CD4-positive, CD25-positive, alpha-beta regulatory T cell (primary cell): ENCODE data around the gene NUTM2F. TPM values are rescaled to one million over a fixed set of nuclear protein-coding genes. Genes with fewer than 3 reads are reported as not detected.
"Not testable (repeated sequence)": the region's sequence is repeated elsewhere in the genome, so short reads cannot be mapped to it uniquely, and the experiment has no call there.

ENCODE experiments used
- ATAC-seq, 2 donors: fragments of 150-1000 bp; cut with Tn5 transposase; one replicate each; pipeline ENCODE4 v1.10.0; 2021; ENCODE audit warnings: low read depth in 2 of 2, moderate number of reproducible peaks in 2 of 2, moderate library complexity in 1 of 2
- DNase-seq, 3 donors: peaks; one replicate each; pipeline versions ENCODE4 v3.0.0 to v3.0.0-alpha.2; 2012 to 2022; ENCODE audit warnings: mixed read lengths in 1 of 3
- H3K27ac ChIP-seq: one replicate; pipeline ENCODE4 v1.7.0; 2013; ENCODE audit warnings: mild to moderate bottlenecking, low read length; ENCODE audit not compliant: insufficient read depth, poor library complexity, severe bottlenecking
- H3K27me3 ChIP-seq: one replicate; pipeline ENCODE4 v1.7.0; 2013; ENCODE audit warnings: low read length; ENCODE audit not compliant: control insufficient read depth, insufficient read depth
- H3K36me3 ChIP-seq: one replicate; pipeline ENCODE4 v1.7.0; 2013; ENCODE audit warnings: mild to moderate bottlenecking, low read length, moderate library complexity; ENCODE audit not compliant: control insufficient read depth, insufficient read depth
- H3K4me1 ChIP-seq: 2 replicates; pipeline ENCODE4 v1.7.0; 2013; ENCODE audit warnings: mild to moderate bottlenecking, low read length; ENCODE audit not compliant: insufficient read depth, control insufficient read depth, poor library complexity, severe bottlenecking
- H3K4me3 ChIP-seq: one replicate; pipeline ENCODE4 v1.7.0; 2013; ENCODE audit warnings: low read depth, mild to moderate bottlenecking, low read length, moderate library complexity
- H3K9me3 ChIP-seq, 2 experiments: 1 replicate in 1 of 2; 2 replicates in 1 of 2; pipeline ENCODE4 v1.7.0; 2013; ENCODE audit warnings: low read length in 2 of 2, mild to moderate bottlenecking in 1 of 2, moderate library complexity in 1 of 2; ENCODE audit not compliant: control insufficient read depth in 2 of 2
- H3K27ac Mint-ChIP-seq, 3 donors: one replicate each; pipeline ENCODE4 v1.8.0; 2020 to 2022; ENCODE audit warnings: mild to moderate bottlenecking in 3 of 3, mixed read lengths in 3 of 3, moderate library complexity in 2 of 3
- H3K27me3 Mint-ChIP-seq: one replicate; pipeline ENCODE4 v1.8.0; 2022; ENCODE audit warnings: mild to moderate bottlenecking, mixed read lengths
- H3K36me3 Mint-ChIP-seq: one replicate; pipeline ENCODE4 v1.8.0; 2020; ENCODE audit warnings: mixed read lengths
- H3K4me1 Mint-ChIP-seq, 4 donors: one replicate each; pipeline ENCODE4 v1.8.0; 2020 to 2022; ENCODE audit warnings: mixed read lengths in 4 of 4, mild to moderate bottlenecking in 1 of 4
- H3K4me3 Mint-ChIP-seq, 4 donors: one replicate each; pipeline ENCODE4 v1.8.0; 2020 to 2022; ENCODE audit warnings: mild to moderate bottlenecking in 4 of 4, mixed read lengths in 4 of 4, moderate library complexity in 3 of 4
- H3K9me3 Mint-ChIP-seq, 7 donors: one replicate each; pipeline ENCODE4 v1.8.0; 2020 to 2022; ENCODE audit warnings: mixed read lengths in 7 of 7, mild to moderate bottlenecking in 3 of 7, moderate library complexity in 2 of 7
- polyA plus RNA-seq, 4 donors: library from polyadenylated mRNA; unstranded; fragments of 300-500 nt; fragmentation: Illumina TruSeq; gene quantifications; one replicate each; pipeline ENCODE4 v1.2.3, GENCODE V29; 2021
- total RNA-seq: library from RNA; stranded (reverse); gene quantifications from one replicate; pipeline ENCODE4 v1.2.3, GENCODE V29; 2022

The NUTM2F gene
- not detected for total RNA-seq
- polyA plus RNA-seq, result not detected

GRCh38 chr9:94328544-94328943, at the start of gene NUTM2F:
TSS of gene NUTM2F (minus strand) at chr9:94328644. CDS start at chr9:94328623, 21 bp downstream.
- not testable (repeated sequence) for H3K36me3 ChIP-seq, H3K4me1 Mint-ChIP-seq, H3K36me3 Mint-ChIP-seq, H3K9me3 ChIP-seq, H3K27ac ChIP-seq, H3K4me3 ChIP-seq, H3K27me3 Mint-ChIP-seq, H3K4me3 Mint-ChIP-seq, H3K4me1 ChIP-seq, H3K27ac Mint-ChIP-seq, H3K27me3 ChIP-seq, DNase-seq, H3K9me3 Mint-ChIP-seq, ATAC-seq

GRCh38 chr9:94375197-94375596, 46.8 kb upstream of the NUTM2F start:
- not testable (repeated sequence) for H3K9me3 ChIP-seq, H3K36me3 Mint-ChIP-seq, H3K9me3 Mint-ChIP-seq, H3K27me3 Mint-ChIP-seq, H3K4me1 ChIP-seq, H3K36me3 ChIP-seq, H3K27me3 ChIP-seq
- DNase-seq (peak in 2 of 3 donors; percentile 12 to 26), ATAC-seq (peak in 1 of 2 donors; percentile 4)
- Mint-ChIP-seq H3K4me3 (peak overlapping the region; percentile 88 to 94 (median 91)), H3K27ac (peak overlapping the region in 2 of 3 donors; percentile 42 to 84), H3K4me1 (peaks cover 0 to 15% (median 5%) of the 10 kb centered on the region in 4 donors)
- peak overlapping the region; percentile 69 for H3K4me3 ChIP-seq
- peak overlapping the region; percentile 41 for H3K27ac ChIP-seq

- H3K9me3 Mint-ChIP-seq, H3K36me3 ChIP-seq, H3K36me3 Mint-ChIP-seq, H3K4me1 ChIP-seq, H3K27me3 ChIP-seq, H3K9me3 ChIP-seq, H3K27me3 Mint-ChIP-seq: not testable (repeated sequence)
- peak overlapping the region; percentile 60 to 90 (median 85) for H3K27ac Mint-ChIP-seq
- Histone ChIP-seq H3K27ac (peak overlapping the region; percentile 62), H3K4me3 (peak overlapping the region; percentile 79)
- H3K4me3 Mint-ChIP-seq, result peak overlapping the region; percentile 91 to 98 (median 96)
- H3K4me1 Mint-ChIP-seq, result peaks cover 0 to 15% (median 5%) of the 10 kb centered on the region in 4 donors
- ATAC-seq (peak; percentile 95 to 96), DNase-seq (peak; percentile 88 to 93 (median 89))
Measured at GRCh38 chr9:94374176-94375056, 46.0 kb upstream of the NUTM2F start.

- not testable (repeated sequence) for H3K27me3 ChIP-seq, ATAC-seq, DNase-seq, H3K27me3 Mint-ChIP-seq, H3K36me3 Mint-ChIP-seq, H3K9me3 Mint-ChIP-seq, H3K4me1 ChIP-seq, H3K9me3 ChIP-seq, H3K36me3 ChIP-seq
- peak overlapping the region; percentile 60 to 90 (median 85) for H3K27ac Mint-ChIP-seq
- Histone ChIP-seq H3K27ac (peak overlapping the region; percentile 62), H3K4me3 (peak overlapping the region; percentile 79)
- peak overlapping the region; percentile 91 to 98 (median 96) for H3K4me3 Mint-ChIP-seq
- peaks cover 0 to 15% (median 5%) of the 10 kb centered on the region in 4 donors for H3K4me1 Mint-ChIP-seq
Measured at GRCh38 chr9:94373779-94374175, 45.3 kb upstream of the NUTM2F start.

GRCh38 chr9:94370266-94370665, 41.8 kb upstream of the NUTM2F start:
- not testable (repeated sequence) for ATAC-seq, H3K4me1 ChIP-seq, H3K27ac ChIP-seq, H3K36me3 Mint-ChIP-seq, H3K27me3 ChIP-seq, H3K9me3 ChIP-seq, H3K4me3 ChIP-seq, H3K36me3 ChIP-seq, H3K27ac Mint-ChIP-seq, H3K4me3 Mint-ChIP-seq, H3K27me3 Mint-ChIP-seq, H3K9me3 Mint-ChIP-seq, H3K4me1 Mint-ChIP-seq, DNase-seq

GRCh38 chr9:94364093-94364614, 35.7 kb upstream of the NUTM2F start:
- H3K4me1 ChIP-seq, H3K4me3 Mint-ChIP-seq, H3K36me3 ChIP-seq, H3K27me3 Mint-ChIP-seq, H3K27ac ChIP-seq, H3K36me3 Mint-ChIP-seq, DNase-seq, H3K9me3 Mint-ChIP-seq, H3K4me3 ChIP-seq, H3K27me3 ChIP-seq, ATAC-seq, H3K4me1 Mint-ChIP-seq, H3K27ac Mint-ChIP-seq, H3K9me3 ChIP-seq: not testable (repeated sequence)

- H3K27ac ChIP-seq, H3K36me3 ChIP-seq, H3K36me3 Mint-ChIP-seq, H3K4me3 ChIP-seq, H3K27ac Mint-ChIP-seq, H3K4me3 Mint-ChIP-seq, H3K4me1 ChIP-seq, H3K4me1 Mint-ChIP-seq, H3K27me3 ChIP-seq, H3K27me3 Mint-ChIP-seq, DNase-seq, H3K9me3 Mint-ChIP-seq, H3K9me3 ChIP-seq, ATAC-seq: not testable (repeated sequence)
Measured at GRCh38 chr9:94357158-94357557, 28.7 kb upstream of the NUTM2F start.
